Body of pancreas (tissue), 4 donors: ENCODE data around the gene SPRYD4.

Experiments
- POLR2A ChIP-seq, 3 donors: fragments of 450-650 bp; IDR thresholded peaks; one replicate each; pipeline ENCODE4 v1.6.1; 2016; ENCODE audit warnings: antibody characterized with exemption in 3 of 3, mild to moderate bottlenecking in 2 of 3
- TF ChIP-seq, protein P1 (sequence below), 7 experiments: fragments of 450-650 bp in 4 of 7; fragments of 200-600 bp in 3 of 7; sonication (generic) in 3 of 7; IDR thresholded peaks; one replicate each; pipeline ENCODE4 v1.5.1; 2016 to 2019; ENCODE audit warnings: antibody characterized with exemption in 7 of 7

DNA sequence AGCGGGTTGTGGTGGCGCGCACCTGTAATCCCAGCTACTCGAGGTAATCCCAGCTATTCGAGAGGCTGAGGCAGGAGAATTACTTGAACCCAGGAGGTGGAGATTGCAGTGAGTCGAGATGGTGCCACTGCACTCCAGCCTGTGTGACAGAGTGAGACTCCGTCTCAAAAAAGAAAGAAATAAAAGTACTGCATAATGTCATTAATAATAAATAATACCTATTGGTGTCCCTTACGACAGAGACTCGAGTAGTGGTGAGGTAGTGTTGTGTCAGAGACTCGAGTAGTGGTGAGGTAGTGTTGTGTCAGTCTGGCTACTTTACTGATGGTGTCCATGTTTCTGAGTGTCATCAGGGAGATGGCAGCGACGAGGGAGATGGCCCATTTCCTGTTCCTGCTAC, 18.3 kb downstream of the SPRYD4 start:
- TF ChIP-seq, protein P1, sequence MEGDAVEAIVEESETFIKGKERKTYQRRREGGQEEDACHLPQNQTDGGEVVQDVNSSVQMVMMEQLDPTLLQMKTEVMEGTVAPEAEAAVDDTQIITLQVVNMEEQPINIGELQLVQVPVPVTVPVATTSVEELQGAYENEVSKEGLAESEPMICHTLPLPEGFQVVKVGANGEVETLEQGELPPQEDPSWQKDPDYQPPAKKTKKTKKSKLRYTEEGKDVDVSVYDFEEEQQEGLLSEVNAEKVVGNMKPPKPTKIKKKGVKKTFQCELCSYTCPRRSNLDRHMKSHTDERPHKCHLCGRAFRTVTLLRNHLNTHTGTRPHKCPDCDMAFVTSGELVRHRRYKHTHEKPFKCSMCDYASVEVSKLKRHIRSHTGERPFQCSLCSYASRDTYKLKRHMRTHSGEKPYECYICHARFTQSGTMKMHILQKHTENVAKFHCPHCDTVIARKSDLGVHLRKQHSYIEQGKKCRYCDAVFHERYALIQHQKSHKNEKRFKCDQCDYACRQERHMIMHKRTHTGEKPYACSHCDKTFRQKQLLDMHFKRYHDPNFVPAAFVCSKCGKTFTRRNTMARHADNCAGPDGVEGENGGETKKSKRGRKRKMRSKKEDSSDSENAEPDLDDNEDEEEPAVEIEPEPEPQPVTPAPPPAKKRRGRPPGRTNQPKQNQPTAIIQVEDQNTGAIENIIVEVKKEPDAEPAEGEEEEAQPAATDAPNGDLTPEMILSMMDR (IDR thresholded peaks at IDR 0.05), result no peak
- TF ChIP-seq POLR2A (IDR thresholded peaks at IDR 0.05), result no peak
